SK-N-SH (cell line): Measurements from ENCODE around the gene PDE9A. TPM values are rescaled to one million over a fixed set of nuclear protein-coding genes. Genes with fewer than 3 reads are reported as not detected.

Experiments used
- CTCF ChIA-PET: fragments of 300-600, 350-600 bp; formaldehyde crosslinking; extraction: SDS; loops from one replicate; lab custom pipeline; 2021; lab: Yijun Ruan, JAX
- POLR2A ChIA-PET: fragments of 350-600 bp; sonication (Branson Sonifier 250); formaldehyde crosslinking; extraction: SDS; loops from one replicate; lab custom pipeline; 2020; ENCODE audit warnings: antibody characterized with exemption, inconsistent platforms; lab: Yijun Ruan, JAX
- DNase-seq: peaks from one replicate; pipeline ENCODE4 v3.0.0; 2012
- H2AFZ ChIP-seq: fragments of 200-600 bp; sonication (generic); 2 replicates; pipeline ENCODE4 v1.8.1; 2016; ENCODE audit warnings: antibody characterized with exemption, mild to moderate bottlenecking, low read depth
- H3F3A ChIP-seq: fragments of 200-600 bp; sonication (generic); replicated peaks from 2 replicates; pipeline ENCODE3; 2016; ENCODE audit warnings: antibody characterized with exemption, mild to moderate bottlenecking; ENCODE audit not compliant: insufficient read depth
- H3K27ac ChIP-seq, 2 experiments: fragments of 200-500 bp in 1 of 2; fragments of 200-600 bp in 1 of 2; sonication (Bioruptor generic) in 1 of 2; sonication (generic), shearing (Covaris generic) in 1 of 2; 2 replicates each; pipeline versions ENCODE4 v1.5.1 to v1.6.1; 2014 to 2016; ENCODE audit warnings: low read depth in 2 of 2, inconsistent platforms in 1 of 2, low read length in 1 of 2, mild to moderate bottlenecking in 1 of 2, mixed read lengths in 1 of 2
- H3K27me3 ChIP-seq: fragments of 200-600 bp; sonication (generic), shearing (Covaris generic); 2 replicates; pipeline ENCODE4 v1.6.1; 2016; ENCODE audit warnings: mixed run types; ENCODE audit not compliant: insufficient read depth
- H3K36me3 ChIP-seq, 2 experiments: fragments of 200-500 bp in 1 of 2; fragments of 200-600 bp in 1 of 2; sonication (Bioruptor generic) in 1 of 2; sonication (generic) in 1 of 2; replicated peaks in 1 of 2; 2 replicates each; pipeline versions ENCODE3 to v1.5.1; 2014 to 2016; ENCODE audit warnings: low read length in 1 of 2, mild to moderate bottlenecking in 1 of 2; ENCODE audit not compliant: insufficient read depth in 2 of 2, control insufficient read depth in 1 of 2
- H3K4me1 ChIP-seq, 2 experiments: fragments of 200-500 bp in 1 of 2; fragments of 200-600 bp in 1 of 2; sonication (Bioruptor generic) in 1 of 2; sonication (generic), shearing (Covaris generic) in 1 of 2; 2 replicates each; pipeline versions ENCODE4 v1.5.1 to v1.6.1; 2014 to 2016; ENCODE audit warnings: low read depth in 1 of 2, low read length in 1 of 2, mixed run types in 1 of 2; ENCODE audit not compliant: insufficient read depth in 2 of 2, control insufficient read depth in 1 of 2
- H3K4me2 ChIP-seq: fragments of 200-600 bp; sonication (generic), shearing (Covaris generic); 2 replicates; pipeline ENCODE4 v1.6.1; 2017; ENCODE audit warnings: mixed run types
- H3K4me3 ChIP-seq, 2 experiments: fragments of 200-500 bp in 1 of 2; fragments of 200-600 bp in 1 of 2; sonication (Bioruptor generic) in 1 of 2; sonication (generic), shearing (Covaris generic) in 1 of 2; 2 replicates each; pipeline versions ENCODE4 v1.5.1 to v1.8.1; 2014 to 2016; ENCODE audit warnings: low read depth in 2 of 2, inconsistent platforms in 1 of 2, low read length in 1 of 2, mild to moderate bottlenecking in 1 of 2, mixed read lengths in 1 of 2, moderate library complexity in 1 of 2
- H3K79me2 ChIP-seq: fragments of 200-600 bp; sonication (generic); 2 replicates; pipeline ENCODE4 v1.8.1; 2017; ENCODE audit warnings: mild to moderate bottlenecking; ENCODE audit not compliant: insufficient read depth
- H3K9ac ChIP-seq: fragments of 200-600 bp; sonication (generic); 2 replicates; pipeline ENCODE4 v1.6.1; 2017; ENCODE audit warnings: mixed run types
- H3K9me2 ChIP-seq: fragments of 200-600 bp; sonication (generic); 2 replicates; pipeline ENCODE4 v1.6.1; 2017; ENCODE audit warnings: mixed run types
- H3K9me3 ChIP-seq: fragments of 200-600 bp; sonication (generic); 2 replicates; pipeline ENCODE4 v1.6.1; 2017; ENCODE audit warnings: mixed run types, mild to moderate bottlenecking, moderate library complexity
- H4K20me1 ChIP-seq: fragments of 200-600 bp; sonication (generic); 2 replicates; pipeline ENCODE4 v1.6.1; 2017; ENCODE audit warnings: mild to moderate bottlenecking, mixed run types; ENCODE audit not compliant: insufficient read depth
- EZH2phosphoT487 ChIP-seq: fragments of 200-600 bp; sonication (generic); IDR thresholded peaks from 2 replicates; pipeline ENCODE4 v1.6.1; 2017; ENCODE audit warnings: low read depth, mixed run types, mild to moderate bottlenecking, antibody characterized with exemption, moderate library complexity, borderline replicate concordance
- FOSL2 ChIP-seq: IDR thresholded peaks from 2 replicates; pipeline ENCODE4 v1.4.0; 2012; ENCODE audit warnings: low read depth, mild to moderate bottlenecking, moderate library complexity, borderline replicate concordance
- FOXM1 ChIP-seq: IDR thresholded peaks from 2 replicates; pipeline ENCODE4 v1.4.0; 2012; ENCODE audit warnings: low read depth, mild to moderate bottlenecking
- GABPA ChIP-seq: IDR thresholded peaks from 2 replicates; pipeline ENCODE4 v1.4.0; 2012; ENCODE audit warnings: low read depth, mild to moderate bottlenecking
- GATA2 ChIP-seq: sonication (generic); formaldehyde crosslinking; IDR thresholded peaks from 2 replicates; pipeline ENCODE4 v1.5.0; 2020; ENCODE audit warnings: mild to moderate bottlenecking, missing genetic modification reagents
- NFIC ChIP-seq: IDR thresholded peaks from 2 replicates; pipeline ENCODE4 v1.4.0; 2012; ENCODE audit warnings: borderline replicate concordance
- PBX3 ChIP-seq: IDR thresholded peaks from 2 replicates; pipeline ENCODE4; 2012
- REST ChIP-seq: IDR thresholded peaks from 2 replicates; pipeline ENCODE4 v1.6.1; 2012; ENCODE audit warnings: mild to moderate bottlenecking, low read depth, low read length, moderate library complexity
- TCF12 ChIP-seq: IDR thresholded peaks from 2 replicates; pipeline ENCODE4 v1.4.0; 2012
- USF1 ChIP-seq: IDR thresholded peaks from 2 replicates; pipeline ENCODE4 v1.4.0; 2012; ENCODE audit warnings: low read depth, borderline replicate concordance
- WGBS: methylation state at CpG from one replicate; pipeline ENCODE4 v1.1.6; 2017; ENCODE audit warnings: low lambda C conversion rate; 5-methylcytosine and 5-hydroxymethylcytosine counted together
- polyA plus RNA-seq, 3 experiments: library from polyadenylated mRNA; depleted of rRNA; stranded (reverse); fragments of >200 nt; gene quantifications; 2 replicates each; pipeline ENCODE4 v1.2.3, GENCODE V29; 2012

The PDE9A gene
- polyA plus RNA-seq, 1 of the 3 experiments (the other 2 are of a cell fraction): 0.28 TPM

- Histone ChIP-seq H3K79me2 (no peaks in the 10 kb centered on the region), H3F3A (no peaks in the 10 kb centered on the region), H3K27me3 (no peaks in the 10 kb centered on the region), H3K4me3 (no peak overlapping the region), H3K36me3 (no peaks in the 10 kb centered on the region), H3K4me1 (no peaks in the 10 kb centered on the region), H3K27ac (no peak overlapping the region), H3K9me3 (no peaks in the 10 kb centered on the region), H3K4me2 (no peak overlapping the region), H3K9ac (no peak overlapping the region), H3K9me2 (no peaks in the 10 kb centered on the region), H2AFZ (no peak overlapping the region), H4K20me1 (no peaks in the 10 kb centered on the region)
- TF ChIP-seq TCF12 (no peak), REST (no peak), PBX3 (no peak), EZH2phosphoT487 (no peak), FOXM1 (no peak)
- no peak for DNase-seq
- ChIA-PET POLR2A (no interaction called here), CTCF (interaction anchor here (1.0 to 3.2 kb wide), 2 partner anchors 15 to 99 kb away, joined by 3 to 13 read pairs; no protein-coding TSS in a partner anchor)
- 41% methylated on average over 4 of the region's 4 CpGs for WGBS
Observed at GRCh38 chr21:42608446-42608845, 45.0 kb upstream of the PDE9A start.

- 33% methylated on average over 1 of the region's 2 CpGs for WGBS
- Histone ChIP-seq H3K36me3 (no peaks in the 10 kb centered on the region), H3K4me3 (no peak overlapping the region), H3K4me2 (no peak overlapping the region), H3K27ac (no peak overlapping the region), H3K4me1 (peaks cover 0 to 2% of the 10 kb centered on the region in 2 experiments; a peak in 1 of 4 replicates), H3K9me3 (no peaks in the 10 kb centered on the region), H2AFZ (no peak overlapping the region), H3K79me2 (no peaks in the 10 kb centered on the region), H3F3A (no peaks in the 10 kb centered on the region), H4K20me1 (no peaks in the 10 kb centered on the region), H3K9ac (no peak overlapping the region), H3K27me3 (no peaks in the 10 kb centered on the region), H3K9me2 (no peaks in the 10 kb centered on the region)
- DNase-seq: no peak
- no peak for TF ChIP-seq GATA2
- no peak for TF ChIP-seq REST
- no peak for TF ChIP-seq FOSL2
- TF ChIP-seq NFIC: no peak
- no peak for TF ChIP-seq USF1
- no peak for TF ChIP-seq GABPA
- ChIA-PET POLR2A (no interaction called here), CTCF (interaction anchor here (0.9 kb wide), 1 partner anchor 17 kb away, joined by 3 read pairs; no protein-coding TSS in a partner anchor)
Observed at GRCh38 chr21:42609811-42610210, 43.6 kb upstream of the PDE9A start.
